K562 (cell line): ENCODE results near the gene CPVL. TPM values are rescaled to one million over a fixed set of nuclear protein-coding genes. Genes with fewer than 3 reads are reported as not detected.

Experiments
- ATAC-seq: fragments of 200-7000 bp; cut with Tn5 transposase; 3 replicates; pipeline ENCODE4 v1.9.1; 2020; ENCODE audit warnings: moderate library complexity
- BruUV-seq: library from RNA; stranded (reverse); fragments of 400-500 nt; replicated peaks from 2 replicates; lab custom pipeline; 2021; lab: Mats Ljungman, UMichigan
- CTCF ChIA-PET: fragments of 300-600 bp; formaldehyde crosslinking; extraction: SDS; loops from one replicate; lab custom pipeline; 2021; ENCODE audit warnings: low intra/inter-chr PET ratio; lab: Yijun Ruan, JAX
- POLR2A ChIA-PET: fragments of 300-600, 350-650 bp; sonication (Branson Sonifier 250); formaldehyde crosslinking; extraction: SDS; loops from one replicate; lab custom pipeline; 2021; ENCODE audit warnings: antibody characterized with exemption, inconsistent platforms; lab: Yijun Ruan, JAX
- DNase-seq, 4 experiments: peaks; one replicate each; pipeline versions ENCODE4 v3.0.0 to v3.0.0-alpha.2; 2011 to 2018; ENCODE audit warnings: low spot score in 3 of 4, mixed read lengths in 3 of 4; ENCODE audit errors: extremely low read depth in 1 of 4
- FAIRE-seq: peaks from 2 replicates; lab custom pipeline; 2011; peaks lifted over from hg19 to GRCh38; lab: Jason Lieb, UNC
- H2AFZ ChIP-seq: 2 replicates; pipeline ENCODE4 v1.6.0; 2011; ENCODE audit warnings: low read depth, low read length, control low read depth, inconsistent platforms
- H3K27ac ChIP-seq: fragments of 200-600 bp; 3 replicates; pipeline ENCODE4 v1.8.0; 2011; ENCODE audit warnings: low read depth, mild to moderate bottlenecking, control low read depth, inconsistent platforms, low read length, moderate library complexity, mixed read lengths; ENCODE audit errors: extremely low read depth
- H3K27me3 ChIP-seq, 2 experiments: fragments of 300-600 bp in 1 of 2; 2 replicates in 1 of 2; 3 replicates in 1 of 2; pipeline versions ENCODE4 v1.6.0 to v1.8.0; 2011; ENCODE audit warnings: inconsistent platforms in 2 of 2, low read length in 2 of 2, mild to moderate bottlenecking in 1 of 2, mixed read lengths in 1 of 2, moderate library complexity in 1 of 2; ENCODE audit not compliant: control insufficient read depth in 2 of 2, insufficient read depth in 2 of 2
- H3K36me3 ChIP-seq: fragments of 300-600 bp; 3 replicates; pipeline ENCODE4 v1.8.0; 2011; ENCODE audit warnings: mild to moderate bottlenecking, low read length, inconsistent platforms; ENCODE audit not compliant: control insufficient read depth, insufficient read depth
- H3K4me1 ChIP-seq, 2 experiments: fragments of 200-600 bp in 1 of 2; replicated peaks in 1 of 2; 2 replicates in 1 of 2; 3 replicates in 1 of 2; pipeline versions ENCODE4 v1.5.1 to v1.8.0; 2011; ENCODE audit warnings: inconsistent platforms in 2 of 2, low read length in 2 of 2, mild to moderate bottlenecking in 1 of 2, mixed read lengths in 1 of 2, moderate library complexity in 1 of 2; ENCODE audit not compliant: control insufficient read depth in 2 of 2, insufficient read depth in 2 of 2
- H3K4me2 ChIP-seq: 2 replicates; pipeline ENCODE4 v1.6.1; 2011; ENCODE audit warnings: low read length, control low read depth, inconsistent platforms, mixed read lengths; ENCODE audit not compliant: insufficient read depth
- H3K4me3 ChIP-seq: fragments of 200-600 bp; sonication (generic), shearing (Covaris generic); 2 replicates; pipeline ENCODE4 v1.5.1; 2016; ENCODE audit warnings: control low read depth, inconsistent platforms
- H3K79me2 ChIP-seq: fragments of 200-600 bp; 3 replicates; pipeline ENCODE4 v1.8.0; 2011; ENCODE audit warnings: low read length, inconsistent platforms; ENCODE audit not compliant: control insufficient read depth, insufficient read depth
- H3K9ac ChIP-seq, 2 experiments: 2 replicates each; pipeline versions ENCODE4 v1.6.0 to v1.6.1; 2011; ENCODE audit warnings: low read depth in 2 of 2, low read length in 2 of 2, control low read depth in 1 of 2, inconsistent platforms in 1 of 2, mild to moderate bottlenecking in 1 of 2, mixed read lengths in 1 of 2; ENCODE audit not compliant: insufficient read depth in 1 of 2
- H3K9me1 ChIP-seq: one replicate; pipeline ENCODE4 v1.6.0; 2011; ENCODE audit warnings: inconsistent platforms, mild to moderate bottlenecking, low read length, moderate library complexity; ENCODE audit not compliant: control insufficient read depth, insufficient read depth
- H3K9me3 ChIP-seq: replicated peaks from 2 replicates; pipeline ENCODE4 v1.5.1; 2011; ENCODE audit warnings: low read depth, low read length, inconsistent platforms; ENCODE audit not compliant: control insufficient read depth, insufficient read depth
- H4K20me1 ChIP-seq: replicated peaks from 2 replicates; pipeline ENCODE4 v1.6.1; 2011; ENCODE audit warnings: low read length, inconsistent platforms, mixed read lengths; ENCODE audit not compliant: control insufficient read depth, insufficient read depth
- ETS2 ChIP-seq: IDR thresholded peaks from 2 replicates; pipeline ENCODE4 v1.6.1; 2016; ENCODE audit warnings: borderline replicate concordance, missing genetic modification characterization, mild to moderate bottlenecking, moderate library complexity, missing compliant biosample characterization; ENCODE audit not compliant: poor library complexity, severe bottlenecking
- FOXP4 ChIP-seq: sonication (generic); formaldehyde crosslinking; IDR thresholded peaks from 2 replicates; pipeline ENCODE4 v1.8.0; 2022; ENCODE audit warnings: mild to moderate bottlenecking, missing genetic modification reagents, borderline replicate concordance
- NFXL1 ChIP-seq: fragments of 450-650 bp; formaldehyde crosslinking; IDR thresholded peaks from 2 replicates; pipeline ENCODE4 v1.4.0; 2021; ENCODE audit warnings: mild to moderate bottlenecking
- PHF8 ChIP-seq: fragments of 200-600 bp; sonication (generic); IDR thresholded peaks from 2 replicates; pipeline ENCODE4 v1.6.1; 2012; ENCODE audit warnings: mixed run types, mild to moderate bottlenecking, inconsistent platforms, low read length, moderate library complexity, borderline replicate concordance
- PTBP1 ChIP-seq: fragments of 200-400 bp; formaldehyde crosslinking; IDR thresholded peaks from 2 replicates; pipeline ENCODE4 v1.6.1; 2017; ENCODE audit warnings: low read depth, low read length
- TGIF2 ChIP-seq: sonication (generic); formaldehyde crosslinking; IDR thresholded peaks from 2 replicates; pipeline ENCODE4 v1.8.1; 2022; ENCODE audit warnings: mild to moderate bottlenecking, missing genetic modification reagents, moderate library complexity
- ZFP91 ChIP-seq: sonication (generic); formaldehyde crosslinking; IDR thresholded peaks from 2 replicates; pipeline ENCODE4 v1.8.0; 2022; ENCODE audit warnings: mild to moderate bottlenecking, missing genetic modification reagents
- ZNF3 ChIP-seq: fragments of 250-450 bp; sonication (Bioruptor Pico); IDR thresholded peaks from 2 replicates; pipeline ENCODE4 v1.5.0; 2021; ENCODE audit warnings: mild to moderate bottlenecking, moderate library complexity
- ZNF407 ChIP-seq: fragments of 450-650 bp; IDR thresholded peaks from 2 replicates; pipeline ENCODE4 v1.6.1; 2016; ENCODE audit warnings: low read depth
- WGBS: fragments of 100-300 bp; shearing (Covaris generic); methylation state at CpG from one replicate; pipeline ENCODE4 v1.1.6; 2016; ENCODE audit warnings: low coverage, mixed read lengths; ENCODE audit not compliant: insufficient coverage; ENCODE audit errors: missing lambda C conversion rate; 5-methylcytosine and 5-hydroxymethylcytosine counted together
- in situ Hi-C: fragments of 300-500 bp; cut with MboI; formaldehyde crosslinking; loops from 4 replicates; pipeline ENCODE4 v1.15.0; 2018; ENCODE audit warnings: inconsistent platforms, mixed read lengths
- intact Hi-C: fragments of 100-400 bp; cut with micrococcal nuclease; formaldehyde crosslinking; loops from 2 replicates; pipeline ENCODE4 v1.14.2; 2022
- polyA plus RNA-seq, 8 experiments: library from polyadenylated mRNA; depleted of rRNA in 4 of 8; stranded (reverse) in 5 of 8; unstranded in 3 of 8; fragments of >200 nt; fragmentation: Nextera tagmentation in 2 of 8; fragmentation: Illumina TruSeq in 1 of 8; extraction: Ambion mirVana in 2 of 8; extraction: Trizol in 1 of 8; gene quantifications; 2 replicates each; pipeline versions ENCODE4 v1.2.1 to v1.2.3, GENCODE V29; 2011 to 2014; ENCODE audit warnings: inconsistent platforms in 1 of 8, missing spikeins in 1 of 8
- total RNA-seq, 7 experiments: library from RNA; depleted of rRNA in 6 of 7; stranded (reverse); fragments of >200 nt in 6 of 7; fragmentation: Illumina TruSeq in 2 of 7; extraction: Trizol in 2 of 7; gene quantifications; 2 replicates each; pipeline versions ENCODE4 v1.2.1 to v1.2.3, GENCODE V29; 2011 to 2021; ENCODE audit warnings: low replicate concordance in 1 of 7

CPVL gene
- total and polyA plus RNA-seq, 9 of the 15 experiments (the other 6 are each of a cell fraction or from before 2014, with no cell fraction given) = 0.89 to 2.4 (median 1.5) TPM

GRCh38 chr7:28958235-28958979 lies 187.9 kb downstream of the CPVL start, which contains the start of gene TRIL:
TRIL (minus strand) TSS chr7:28958330; CDS start chr7:28958046, 284 bp downstream.
- Histone ChIP-seq H3K79me2 (no peaks in the 10 kb centered on the region), H2AFZ (no peak within 1 kb of the TSS), H3K4me1 (no peaks in the 10 kb centered on the region), H3K9me1 (no peaks in the 10 kb centered on the region), H3K4me2 (no peak within 1 kb of the TSS), H4K20me1 (no peaks in the 10 kb centered on the region), H3K9me3 (no peaks in the 10 kb centered on the region), H3K9ac (no peak within 1 kb of the TSS), H3K4me3 (no peak within 1 kb of the TSS), H3K27ac (no peak within 1 kb of the TSS), H3K36me3 (no peaks in the 10 kb centered on the region), H3K27me3 (no peaks in the 10 kb centered on the region)
- WGBS = 37% methylated on average over 25 of the region's 66 CpGs
- POLR2A ChIA-PET = no interaction called here
- in situ Hi-C loops = no loop called here
- DNase-seq (no peak), FAIRE-seq (no peak), ATAC-seq (no peak)
- CTCF ChIA-PET = no interaction called here
- intact Hi-C loops = no loop called here
- no TSS peak for BruUV-seq
- no peak for TF ChIP-seq NFXL1
- TF ChIP-seq TGIF2 (CRISPR knock-in tag) = no peak
- TF ChIP-seq ZNF407 = no peak
- TF ChIP-seq ETS2 (tag) = no peak
- no peak for TF ChIP-seq FOXP4 (CRISPR knock-in tag)
- TF ChIP-seq ZFP91 (CRISPR knock-in tag) = no peak
- no peak for TF ChIP-seq PTBP1
- no peak for TF ChIP-seq ZNF3 (CRISPR knock-in tag)
- no peak for TF ChIP-seq PHF8
